GM13977 (cell line): ENCODE measurements around the gene ZCCHC24.

Experiments
- DNase-seq: peaks from one replicate; pipeline ENCODE4 v3.0.0; 2012; ENCODE audit warnings: low spot score
- in situ Hi-C: fragments of 300-500 bp; cut with MboI; formaldehyde crosslinking; loops from one replicate; pipeline ENCODE4 v1.12.0; 2022; ENCODE audit warnings: low sequenced_read_pairs, low pct_unique_long_range_greater_than_20kb, mixed read lengths, inconsistent platforms; ENCODE audit not compliant: unreplicated experiment
- TF ChIP-seq, protein P1 (sequence below): IDR thresholded peaks from 2 replicates; pipeline ENCODE4 v1.5.1; 2012; ENCODE audit warnings: mild to moderate bottlenecking, control low read depth; ENCODE audit not compliant: insufficient read depth; ENCODE audit errors: extremely low read depth, missing control alignments

The ZCCHC24 gene

DNA sequence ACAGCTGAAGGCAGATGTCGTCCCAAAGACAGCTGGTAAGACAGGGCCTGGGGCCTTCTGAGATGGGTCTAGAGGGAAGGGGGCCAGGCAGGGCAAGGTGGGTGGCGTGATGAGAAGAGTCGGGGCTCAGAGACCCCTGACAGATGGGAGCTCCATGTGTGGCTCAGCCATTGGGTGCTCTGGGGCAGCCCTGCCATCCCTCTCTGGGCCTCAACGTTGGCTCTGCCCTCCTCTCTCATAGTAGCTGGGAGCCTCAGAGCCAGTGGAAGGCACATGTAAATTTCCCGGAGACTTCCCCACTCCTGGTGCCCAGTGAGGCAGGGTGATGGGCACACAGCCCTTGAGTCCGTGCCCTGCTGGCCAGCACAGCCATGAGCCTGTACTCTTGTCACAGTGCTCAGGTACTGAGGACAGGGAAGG, 96.3 kb downstream of the ZCCHC24 start:
- TF ChIP-seq, protein P1, sequence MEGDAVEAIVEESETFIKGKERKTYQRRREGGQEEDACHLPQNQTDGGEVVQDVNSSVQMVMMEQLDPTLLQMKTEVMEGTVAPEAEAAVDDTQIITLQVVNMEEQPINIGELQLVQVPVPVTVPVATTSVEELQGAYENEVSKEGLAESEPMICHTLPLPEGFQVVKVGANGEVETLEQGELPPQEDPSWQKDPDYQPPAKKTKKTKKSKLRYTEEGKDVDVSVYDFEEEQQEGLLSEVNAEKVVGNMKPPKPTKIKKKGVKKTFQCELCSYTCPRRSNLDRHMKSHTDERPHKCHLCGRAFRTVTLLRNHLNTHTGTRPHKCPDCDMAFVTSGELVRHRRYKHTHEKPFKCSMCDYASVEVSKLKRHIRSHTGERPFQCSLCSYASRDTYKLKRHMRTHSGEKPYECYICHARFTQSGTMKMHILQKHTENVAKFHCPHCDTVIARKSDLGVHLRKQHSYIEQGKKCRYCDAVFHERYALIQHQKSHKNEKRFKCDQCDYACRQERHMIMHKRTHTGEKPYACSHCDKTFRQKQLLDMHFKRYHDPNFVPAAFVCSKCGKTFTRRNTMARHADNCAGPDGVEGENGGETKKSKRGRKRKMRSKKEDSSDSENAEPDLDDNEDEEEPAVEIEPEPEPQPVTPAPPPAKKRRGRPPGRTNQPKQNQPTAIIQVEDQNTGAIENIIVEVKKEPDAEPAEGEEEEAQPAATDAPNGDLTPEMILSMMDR, result no peak
- in situ Hi-C loops, result no loop called here
- DNase-seq, result no peak

DNA sequence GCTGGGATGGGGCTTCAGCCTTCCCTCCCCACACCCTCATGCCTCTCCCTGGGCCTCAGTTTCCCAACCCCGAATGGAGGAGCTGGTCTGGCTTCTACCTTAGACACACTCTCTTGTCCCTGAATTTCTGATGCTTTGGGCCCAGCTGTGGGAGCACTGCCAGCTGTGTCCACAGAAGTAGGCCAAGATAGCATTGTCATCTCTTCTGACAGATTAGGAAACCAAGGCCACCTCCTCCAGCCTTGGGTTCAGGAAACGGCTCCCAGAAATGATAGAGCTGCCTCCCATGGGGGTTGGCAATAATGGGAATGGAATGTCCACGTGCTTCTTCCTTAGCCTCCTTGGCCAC, 96.8 kb downstream of the ZCCHC24 start:
- in situ Hi-C loops, result no loop called here
- TF ChIP-seq, protein P1, result no peak
- DNase-seq, result no peak

DNA sequence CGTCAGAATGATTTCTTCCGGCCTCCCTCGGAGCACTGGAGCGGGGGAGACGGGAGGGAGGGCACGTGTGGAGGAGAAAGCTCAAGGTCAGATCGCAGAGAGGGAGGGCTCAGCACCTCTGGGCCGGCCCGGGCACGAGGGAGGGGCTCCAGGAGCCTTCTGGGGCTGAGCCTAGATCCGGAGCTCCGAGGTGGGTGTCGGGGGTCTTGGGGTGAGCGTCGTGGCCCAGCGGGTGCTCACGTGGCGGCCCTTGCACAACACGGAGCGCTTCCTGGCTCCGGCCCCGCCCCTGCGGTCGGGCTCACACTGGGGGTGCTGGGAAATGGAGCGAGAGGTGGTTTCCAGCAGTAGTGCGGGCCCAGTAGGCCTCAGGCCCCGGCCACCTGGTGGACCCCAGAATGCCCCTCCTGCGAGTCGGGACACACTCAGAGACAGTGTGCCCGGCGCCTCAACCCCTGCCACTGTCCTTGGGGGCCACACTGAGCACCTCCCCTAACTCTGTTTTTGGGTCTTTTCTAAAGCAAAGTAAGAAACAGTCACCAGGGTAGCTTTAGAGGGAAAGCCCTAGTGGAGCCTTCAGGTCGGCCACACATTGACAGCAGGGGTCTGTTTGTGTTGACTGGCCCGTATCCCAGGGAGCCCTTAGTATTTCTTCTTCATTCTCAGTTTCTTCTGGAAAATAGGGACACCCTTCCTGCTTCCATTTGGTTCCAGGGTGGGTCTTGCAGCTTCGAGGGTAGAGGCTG, 97.4 kb downstream of the ZCCHC24 start:
- DNase-seq, result peak; percentile 82
- TF ChIP-seq, protein P1, result no peak
- in situ Hi-C loops, result no loop called here

DNA sequence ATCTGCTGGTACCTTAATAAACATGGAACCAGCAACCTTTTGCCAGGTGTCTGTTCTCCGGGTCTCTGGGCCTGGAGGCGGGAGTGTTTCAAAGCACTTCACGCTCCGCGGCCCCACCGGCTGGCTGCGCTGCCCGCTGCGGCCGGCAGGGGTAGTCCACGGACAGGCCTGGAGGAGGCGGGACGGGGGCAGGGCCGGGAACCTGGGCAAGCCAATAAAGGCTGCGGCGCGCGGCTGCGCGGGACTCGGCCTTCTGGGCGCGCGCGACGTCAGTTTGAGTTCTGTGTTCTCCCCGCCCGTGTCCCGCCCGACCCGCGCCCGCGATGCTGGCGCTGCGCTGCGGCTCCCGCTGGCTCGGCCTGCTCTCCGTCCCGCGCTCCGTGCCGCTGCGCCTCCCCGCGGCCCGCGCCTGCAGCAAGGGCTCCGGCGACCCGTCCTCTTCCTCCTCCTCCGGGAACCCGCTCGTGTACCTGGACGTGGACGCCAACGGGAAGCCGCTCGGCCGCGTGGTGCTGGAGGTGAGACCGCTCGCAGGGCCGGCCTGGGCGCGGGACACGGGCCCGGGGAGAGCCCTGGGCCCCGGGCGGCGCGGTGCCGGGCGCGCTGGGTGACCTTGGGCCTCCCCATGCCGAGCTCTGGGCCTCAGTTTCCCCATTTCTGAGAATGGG, 98.1 kb downstream of the ZCCHC24 start, which contains the start of gene PPIF:
TSS of gene PPIF (plus strand) at position 244 of the 668 bp plus-strand sequence. CDS start at position 324, 80 bp downstream.
- peak; percentile 94 for DNase-seq
- in situ Hi-C loops, result no loop called here
- TF ChIP-seq, protein P1, result peak; percentile 97

DNA sequence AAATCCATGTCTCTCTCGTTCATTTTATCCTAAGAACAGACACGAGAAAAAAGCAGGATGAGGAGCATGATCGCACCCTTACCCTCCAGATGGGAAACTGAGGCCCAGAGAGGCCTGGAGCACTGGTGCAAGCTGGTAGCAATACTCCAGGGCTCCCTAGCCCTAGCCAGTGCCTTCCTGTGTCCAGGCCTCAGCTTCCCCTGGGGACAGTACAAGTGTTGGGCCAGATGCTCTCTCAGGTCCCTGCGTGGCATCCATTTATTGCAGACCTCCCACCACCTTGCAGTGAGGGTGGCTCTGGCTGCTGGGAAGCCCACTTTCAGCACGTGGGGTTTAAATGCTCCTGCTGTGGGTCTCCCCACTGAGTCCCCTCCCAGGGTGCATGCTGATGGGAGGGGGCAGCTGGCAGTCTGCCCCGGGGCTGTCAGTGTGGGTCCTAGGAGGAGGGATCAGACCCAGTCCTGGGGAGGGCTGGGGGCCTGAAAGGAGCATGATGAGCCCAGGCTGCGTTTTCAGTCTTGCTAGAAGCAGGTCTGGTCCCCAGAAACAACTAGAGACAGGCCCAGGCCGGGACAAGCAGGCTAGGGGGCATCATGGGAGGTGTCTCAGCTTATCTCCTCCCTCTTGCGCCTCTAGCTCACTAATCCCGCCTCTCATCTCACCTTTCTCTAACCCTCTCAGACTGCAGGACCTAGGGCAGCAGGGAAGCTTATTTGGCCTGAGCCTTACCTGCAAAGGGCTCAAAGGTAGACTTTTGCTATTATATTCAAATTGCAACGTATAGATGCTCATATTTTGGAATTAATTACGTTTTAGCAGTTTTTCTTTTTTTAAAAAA, 98.8 kb downstream of the ZCCHC24 start:
- TF ChIP-seq, protein P1, result no peak
- DNase-seq, result no peak
- in situ Hi-C loops, result no loop called here

DNA sequence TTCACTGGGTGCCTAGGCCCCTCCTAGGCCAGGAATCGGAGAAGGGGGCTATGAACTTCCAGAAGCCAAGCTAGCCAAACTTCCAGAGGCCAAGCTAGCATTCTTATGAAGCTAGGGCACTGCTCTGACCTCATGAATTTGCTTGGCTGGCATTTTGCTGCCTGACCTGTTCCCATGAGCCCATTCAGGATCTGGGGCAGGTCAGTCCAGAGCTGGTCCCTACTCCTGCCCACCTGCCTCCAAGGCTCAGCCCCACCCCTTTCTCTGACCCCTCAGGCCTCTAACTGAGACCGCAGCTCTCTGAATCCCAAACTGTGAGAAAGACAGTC, 99.4 kb downstream of the ZCCHC24 start:
- TF ChIP-seq, protein P1, result no peak
- in situ Hi-C loops, result no loop called here
- DNase-seq, result no peak
